ENCODE results near the gene MND1.

The MND1 gene

GRCh38 chr4:153344131-153345011 is at the start of gene MND1:
Gene MND1 (plus strand): TSS chr4:153344688. CDS start chr4:153344738, 50 bp downstream.
- peak; percentile 73 to 90 (median 88) for DNase-seq

GRCh38 chr4:153295131-153295755 is 49.2 kb upstream of the MND1 start:
- no peak for DNase-seq

- DNase-seq, result no peak
These were observed 48.3 kb upstream of the MND1 start for GRCh38 chr4:153296040-153296823.

GRCh38 chr4:153297116-153297515 is 47.4 kb upstream of the MND1 start:
- DNase-seq, result no peak

- DNase-seq, result no peak
These were observed 33.7 kb upstream of the MND1 start for GRCh38 chr4:153310793-153311192.

GRCh38 chr4:153314915-153315314 is 29.6 kb upstream of the MND1 start:
- DNase-seq, result no peak

- no peak for DNase-seq
These were observed 25.7 kb upstream of the MND1 start for GRCh38 chr4:153318696-153319320.

GRCh38 chr4:153322791-153323190 is 21.7 kb upstream of the MND1 start:
- no peak for DNase-seq

GRCh38 chr4:153324046-153324445 is 20.4 kb upstream of the MND1 start:
- DNase-seq, result no peak

- no peak for DNase-seq
These were observed 18.9 kb upstream of the MND1 start for GRCh38 chr4:153325558-153325957.

- no peak for DNase-seq
These were observed 18.0 kb upstream of the MND1 start for GRCh38 chr4:153326513-153326912.

GRCh38 chr4:153327247-153327646 is 17.2 kb upstream of the MND1 start:
- no peak for DNase-seq

GRCh38 chr4:153332936-153333335 is 11.6 kb upstream of the MND1 start:
- DNase-seq, result no peak

GRCh38 chr4:153333874-153334273 is 10.6 kb upstream of the MND1 start:
- no peak for DNase-seq

- no peak for DNase-seq
These were observed 8.8 kb upstream of the MND1 start for GRCh38 chr4:153335665-153336064.

- no peak for DNase-seq
These were observed 6.8 kb upstream of the MND1 start for GRCh38 chr4:153337686-153338085.

- no peak for DNase-seq
These were observed 2.9 kb upstream of the MND1 start for GRCh38 chr4:153341575-153342090.

- DNase-seq, result no peak
These were observed 1.5 kb upstream of the MND1 start for GRCh38 chr4:153342751-153343552.

- peak in 3 of 4 experiments; percentile 10 to 19 (median 13) for DNase-seq
These were observed 809 bp downstream of the MND1 start for GRCh38 chr4:153345012-153345981.

GRCh38 chr4:153346031-153346430 is 1.5 kb downstream of the MND1 start:
- no peak for DNase-seq

GRCh38 chr4:153346563-153346962 is 2.1 kb downstream of the MND1 start:
- no peak for DNase-seq
